ENCODE data around the gene FAM76A. TPM values are rescaled to one million over a fixed set of nuclear protein-coding genes. Genes with fewer than 3 reads are reported as not detected.
"Not testable (repeated sequence)": the region's sequence is repeated elsewhere in the genome, so short reads cannot be mapped to it uniquely, and the experiment has no call there.

The FAM76A gene
- total RNA-seq, 4 donors from 2014 or later = 10.5 to 29.1 (median 12.5) TPM

GRCh38 chr1:27795601-27796000 is 69.8 kb downstream of the FAM76A start:
- TF ChIP-seq EP300 (IDR thresholded peaks at IDR 0.05; ENCODE audit: low read depth) (no peak), POLR2AphosphoS5 (IDR thresholded peaks at IDR 0.05) (no peak), POLR2A (IDR thresholded peaks at IDR 0.05) (no peak), CTCF (IDR thresholded peaks at IDR 0.05) (no peak)
- in situ Hi-C loops (cut with MboI; ENCODE audit: low pct_ligation_motif_present in 1 of 4, low pct_unique_long_range_greater_than_20kb in 1 of 4, low sequenced_read_pairs in 3 of 4) = no loop called here
- no peaks in the 10 kb centered on the region for H3K4me1 ChIP-seq
- no peak overlapping the region for H3K27ac ChIP-seq
- WGBS, 2 donors (ENCODE audit: low coverage in 1 of 2) = 40 to 64% methylated on average over 1 of the region's 1 CpG
- no peak overlapping the region for H3K4me3 ChIP-seq
- H3K27me3 ChIP-seq = no peaks in the 10 kb centered on the region
- H3K9me3 ChIP-seq = no peaks in the 10 kb centered on the region
- peaks cover 0 to 53% (median 25%) of the 10 kb centered on the region in 4 donors for H3K36me3 ChIP-seq
- DNase-seq = no peak
- intact Hi-C loops (cut with DNase I; ENCODE audit: low total_unique reads) = no loop called here

- Histone ChIP-seq H3K36me3 (peaks cover 0 to 58% (median 20%) of the 10 kb centered on the region in 4 donors), H3K4me3 (no peak overlapping the region), H3K27me3 (no peaks in the 10 kb centered on the region), H3K27ac (no peak overlapping the region), H3K9me3 (no peaks in the 10 kb centered on the region), H3K4me1 (no peaks in the 10 kb centered on the region)
- intact Hi-C loops (cut with DNase I; ENCODE audit: low total_unique reads) = no loop called here
- 84 to 86% methylated on average over 5 of the region's 5 CpGs for WGBS, 2 donors (ENCODE audit: low coverage in 1 of 2)
- in situ Hi-C loops (cut with MboI; ENCODE audit: low pct_ligation_motif_present in 1 of 4, low pct_unique_long_range_greater_than_20kb in 1 of 4, low sequenced_read_pairs in 3 of 4) = no loop called here
- no peak for DNase-seq
- TF ChIP-seq EP300 (IDR thresholded peaks at IDR 0.05; ENCODE audit: low read depth) (no peak), POLR2AphosphoS5 (IDR thresholded peaks at IDR 0.05) (no peak), POLR2A (IDR thresholded peaks at IDR 0.05) (no peak), CTCF (IDR thresholded peaks at IDR 0.05) (no peak)
Observed at GRCh38 chr1:27804791-27805190, 79.0 kb downstream of the FAM76A start.

GRCh38 chr1:27806758-27807157 is 81.0 kb downstream of the FAM76A start:
- TF ChIP-seq POLR2A (IDR thresholded peaks at IDR 0.05) (no peak), POLR2AphosphoS5 (IDR thresholded peaks at IDR 0.05) (no peak), CTCF (IDR thresholded peaks at IDR 0.05) (no peak), EP300 (IDR thresholded peaks at IDR 0.05; ENCODE audit: low read depth) (no peak)
- no peaks in the 10 kb centered on the region for H3K4me1 ChIP-seq
- intact Hi-C loops (cut with DNase I; ENCODE audit: low total_unique reads) (no loop called here), in situ Hi-C loops (cut with MboI; ENCODE audit: low pct_ligation_motif_present in 1 of 4, low pct_unique_long_range_greater_than_20kb in 1 of 4, low sequenced_read_pairs in 3 of 4) (no loop called here)
- H3K4me3 ChIP-seq = no peak overlapping the region
- no peaks in the 10 kb centered on the region for H3K9me3 ChIP-seq
- H3K36me3 ChIP-seq = peaks cover 0 to 51% (median 13%) of the 10 kb centered on the region in 4 donors
- H3K27me3 ChIP-seq = no peaks in the 10 kb centered on the region
- H3K27ac ChIP-seq = no peak overlapping the region
- DNase-seq = no peak
- WGBS, 2 donors (ENCODE audit: low coverage in 1 of 2) = 93 to 97% methylated on average over 7 of the region's 7 CpGs

- Histone ChIP-seq H3K27ac (no peak overlapping the region), H3K27me3 (no peaks in the 10 kb centered on the region), H3K4me1 (no peaks in the 10 kb centered on the region), H3K9me3 (no peaks in the 10 kb centered on the region), H3K4me3 (no peak overlapping the region), H3K36me3 (peaks cover 0 to 51% (median 11%) of the 10 kb centered on the region in 4 donors)
- DNase-seq = no peak
- WGBS, 2 donors (ENCODE audit: low coverage in 1 of 2) = 72 to 84% methylated on average over 2 of the region's 2 CpGs
- in situ Hi-C loops (cut with MboI; ENCODE audit: low pct_ligation_motif_present in 1 of 4, low pct_unique_long_range_greater_than_20kb in 1 of 4, low sequenced_read_pairs in 3 of 4) (no loop called here), intact Hi-C loops (cut with DNase I; ENCODE audit: low total_unique reads) (no loop called here)
- TF ChIP-seq POLR2A (IDR thresholded peaks at IDR 0.05) (no peak), EP300 (IDR thresholded peaks at IDR 0.05; ENCODE audit: low read depth) (no peak), CTCF (IDR thresholded peaks at IDR 0.05) (no peak), POLR2AphosphoS5 (IDR thresholded peaks at IDR 0.05) (no peak)
Observed at GRCh38 chr1:27807385-27807784, 81.6 kb downstream of the FAM76A start.

GRCh38 chr1:27808131-27808530 is 82.4 kb downstream of the FAM76A start:
- peaks cover 0 to 52% (median 10%) of the 10 kb centered on the region in 4 donors for H3K36me3 ChIP-seq
- intact Hi-C loops (cut with DNase I; ENCODE audit: low total_unique reads); DNase-seq; H3K4me3 ChIP-seq; in situ Hi-C loops (cut with MboI; ENCODE audit: low pct_ligation_motif_present in 1 of 4, low pct_unique_long_range_greater_than_20kb in 1 of 4, low sequenced_read_pairs in 3 of 4); H3K9me3 ChIP-seq; H3K27ac ChIP-seq; H3K27me3 ChIP-seq; H3K4me1 ChIP-seq: not testable (repeated sequence)
- WGBS, 2 donors (ENCODE audit: low coverage in 1 of 2) = 98 to 100% methylated on average over 3 of the region's 3 CpGs

Measured in transverse colon (tissue), 4 donors.